Naive B cell (primary cell): ENCODE results near the gene PPP1R14C. TPM values are rescaled to one million over a fixed set of nuclear protein-coding genes. Genes with fewer than 3 reads are reported as not detected.

Experiments used
- polyA plus RNA-seq, 6 donors: library from polyadenylated mRNA; unstranded; fragments of 300-500 nt; fragmentation: Illumina TruSeq; gene quantifications; one replicate each; pipeline ENCODE4 v1.2.3, GENCODE V29; 2021; ENCODE audit warnings: low read depth in 6 of 6

Gene PPP1R14C
- polyA plus RNA-seq, 6 donors from 2014 or later, result 0.22 TPM; not detected in 5

Other genes with a start within 250 kb of the PPP1R14C start
- not detected for gene RAET1E, start 244.9 kb upstream of the PPP1R14C start, polyA plus RNA-seq
- not detected for gene RAET1G, start 219.9 kb upstream of the PPP1R14C start, polyA plus RNA-seq
- not detected for gene ULBP2, start 201.0 kb upstream of the PPP1R14C start, polyA plus RNA-seq
- gene ULBP1, start 179.1 kb upstream of the PPP1R14C start, polyA plus RNA-seq, result not detected
- not detected for gene RAET1L, start 117.5 kb upstream of the PPP1R14C start, polyA plus RNA-seq
- gene ULBP3, start 73.9 kb upstream of the PPP1R14C start, polyA plus RNA-seq, result not detected
- not detected for gene IYD, start 226.0 kb downstream of the PPP1R14C start, polyA plus RNA-seq